NCI-H2171 treated with DMSO at 0.1 percent for 48 hours (cell line): ENCODE results near the gene ZNF594.
"Not testable (repeated sequence)": the region's sequence is repeated elsewhere in the genome, so short reads cannot be mapped to it uniquely, and the experiment has no call there.

Experiments used
- DNase-seq: peaks from one replicate; lab custom pipeline; 2025; lab: John Stamatoyannopoulos, UW

Gene ZNF594

DNA sequence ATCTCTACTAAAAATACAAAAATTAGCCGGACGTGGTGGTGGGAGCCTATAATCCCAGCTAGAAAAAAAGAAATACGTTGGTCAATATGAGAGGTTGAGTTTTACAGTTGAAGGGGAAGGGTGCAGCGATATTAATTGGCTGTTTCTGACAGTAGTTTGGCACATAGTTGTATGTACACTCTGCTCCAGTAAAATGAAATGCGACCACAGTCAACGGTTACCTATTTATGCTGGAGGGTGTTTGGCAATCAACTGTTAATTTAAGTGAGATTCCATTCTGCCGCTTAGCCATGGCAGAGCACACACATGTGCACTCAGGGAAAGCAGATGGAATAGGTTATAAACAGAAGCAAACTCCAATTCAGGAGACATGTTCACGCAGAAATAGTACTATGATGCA, 9.3 kb upstream of the ZNF594 start:
- DNase-seq = no peak

DNA sequence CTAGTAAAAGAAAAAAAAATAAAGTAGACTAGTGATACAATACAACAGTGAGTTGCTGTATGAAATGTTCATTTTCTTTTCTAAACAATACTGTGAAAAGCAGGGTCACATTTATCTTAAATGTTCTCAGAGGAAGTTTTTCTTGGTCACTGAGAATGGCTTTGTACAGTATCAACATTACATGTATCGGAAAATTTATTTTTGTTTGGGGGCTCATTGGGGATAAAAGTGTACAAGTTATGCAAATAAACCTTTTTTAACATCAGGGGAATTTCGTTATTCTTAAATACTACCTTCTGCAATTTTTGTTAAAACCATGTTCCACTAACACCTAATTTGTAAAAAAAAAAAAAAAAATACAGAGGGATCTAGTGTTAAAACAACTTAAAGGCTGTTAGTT, 8.7 kb upstream of the ZNF594 start:
- DNase-seq = no peak

DNA sequence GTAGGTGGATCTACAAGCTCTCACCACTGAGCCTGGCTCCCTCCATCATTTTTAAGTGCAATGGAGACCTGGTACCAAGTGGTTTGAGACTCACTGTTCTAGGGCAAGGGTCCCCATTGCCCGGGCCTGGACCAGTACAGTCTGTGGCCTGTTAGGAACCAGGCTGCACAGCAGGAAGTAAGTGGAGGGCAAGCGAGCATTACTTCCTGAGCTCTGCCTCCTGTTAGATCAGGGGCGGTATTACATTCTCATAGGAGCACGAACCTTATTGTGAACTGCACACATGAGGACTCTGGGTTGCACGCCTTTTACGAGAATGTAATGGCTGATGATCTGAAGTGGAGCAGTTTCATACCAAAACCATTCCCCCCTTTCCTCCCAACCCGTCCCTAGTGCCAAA, 6.8 kb upstream of the ZNF594 start:
- no peak for DNase-seq

DNA sequence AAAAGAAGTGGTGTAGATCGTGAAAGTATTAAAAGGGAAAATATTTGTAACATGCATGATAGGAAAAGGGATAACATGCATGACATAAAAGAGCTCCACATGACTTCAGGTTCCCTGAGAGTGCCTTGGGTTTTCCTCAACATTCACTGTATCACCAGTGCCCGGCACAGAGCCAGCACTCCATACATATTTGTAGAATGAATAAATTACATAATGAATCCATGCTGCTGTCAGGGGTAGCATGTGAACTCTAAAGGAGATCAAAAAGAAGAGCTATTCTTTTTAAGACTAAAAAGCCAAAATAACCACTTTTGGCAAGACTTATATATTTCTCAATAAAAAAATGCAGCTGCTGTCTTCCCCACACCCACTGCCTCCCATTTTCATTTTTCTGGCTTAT, 2.7 kb upstream of the ZNF594 start:
- no peak for DNase-seq

DNA sequence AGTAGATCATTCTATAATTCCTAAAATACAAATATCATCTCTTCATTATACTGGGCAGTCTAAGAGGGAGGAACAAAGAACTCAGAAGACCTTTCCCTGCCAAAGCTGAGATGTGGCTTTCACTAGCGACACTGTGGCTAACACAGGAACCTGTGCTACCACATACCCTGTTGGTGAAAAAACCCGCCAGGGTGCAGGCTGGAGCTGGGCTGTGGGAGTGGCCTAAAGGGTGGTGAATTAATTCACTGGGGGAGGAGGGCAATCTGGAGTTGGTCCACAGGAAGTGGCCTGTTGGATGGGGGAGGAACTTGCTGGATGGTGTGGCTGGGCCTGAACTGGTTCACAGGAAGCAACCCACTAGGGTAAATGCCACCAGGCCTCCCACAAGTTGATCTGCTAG, 7.4 kb downstream of the ZNF594 start:
- no peak for DNase-seq

DNA sequence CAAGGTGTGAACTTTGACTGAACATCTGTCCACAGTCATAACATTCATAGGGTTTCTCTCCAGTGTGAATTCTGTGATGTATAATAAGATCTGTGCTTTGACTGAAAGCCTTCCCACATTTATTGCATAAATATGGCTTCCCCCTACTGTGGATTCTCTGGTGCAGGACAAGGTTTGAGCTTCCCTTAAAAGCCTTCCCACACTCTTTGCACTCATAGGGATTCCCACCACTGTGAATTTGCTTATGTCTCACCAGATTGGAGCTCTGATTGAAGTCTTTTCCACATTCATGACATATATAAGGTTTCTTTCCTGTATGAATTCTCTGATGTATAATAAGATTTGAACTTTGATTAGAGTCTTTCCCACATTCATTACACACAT, 8.3 kb downstream of the ZNF594 start:
- no peak for DNase-seq

DNA sequence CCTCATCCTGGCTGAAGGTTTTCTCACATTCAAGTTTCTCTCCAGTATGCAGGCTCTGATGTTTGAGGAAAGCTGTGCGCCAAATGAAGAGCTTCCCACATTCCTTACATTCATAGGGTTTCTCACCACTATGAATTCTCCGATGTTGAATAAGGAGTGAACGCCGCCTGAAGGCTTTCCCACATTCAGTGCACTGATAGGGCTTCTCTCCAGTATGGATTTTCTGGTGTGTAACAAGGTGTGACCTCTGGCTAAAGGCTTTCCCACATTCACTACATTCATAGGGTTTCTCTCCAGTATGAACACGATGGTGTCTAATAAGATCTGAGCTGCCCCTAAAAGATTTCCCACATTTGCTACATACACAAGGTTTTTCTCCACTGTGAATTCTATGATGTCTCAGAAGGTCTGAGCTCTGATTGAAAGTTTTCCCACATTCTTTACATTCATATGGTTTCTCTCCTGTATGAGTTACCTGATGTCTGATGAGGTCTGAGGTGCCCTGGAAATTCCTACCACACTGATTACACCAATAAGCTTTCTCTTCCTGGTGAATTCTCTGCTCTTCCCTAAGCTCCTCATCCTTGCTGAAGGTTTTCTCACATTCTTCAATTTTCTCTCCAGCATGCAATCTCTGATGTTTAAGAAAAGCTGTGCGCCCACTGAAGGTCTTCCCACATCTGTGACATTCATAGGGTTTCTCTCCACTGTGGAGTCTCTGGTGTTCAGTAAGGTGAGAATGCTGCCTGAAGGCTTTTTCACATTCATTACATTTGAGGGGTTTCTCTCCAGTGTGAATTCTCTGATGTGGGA, 8.9 kb downstream of the ZNF594 start:
- no peak for DNase-seq

DNA sequence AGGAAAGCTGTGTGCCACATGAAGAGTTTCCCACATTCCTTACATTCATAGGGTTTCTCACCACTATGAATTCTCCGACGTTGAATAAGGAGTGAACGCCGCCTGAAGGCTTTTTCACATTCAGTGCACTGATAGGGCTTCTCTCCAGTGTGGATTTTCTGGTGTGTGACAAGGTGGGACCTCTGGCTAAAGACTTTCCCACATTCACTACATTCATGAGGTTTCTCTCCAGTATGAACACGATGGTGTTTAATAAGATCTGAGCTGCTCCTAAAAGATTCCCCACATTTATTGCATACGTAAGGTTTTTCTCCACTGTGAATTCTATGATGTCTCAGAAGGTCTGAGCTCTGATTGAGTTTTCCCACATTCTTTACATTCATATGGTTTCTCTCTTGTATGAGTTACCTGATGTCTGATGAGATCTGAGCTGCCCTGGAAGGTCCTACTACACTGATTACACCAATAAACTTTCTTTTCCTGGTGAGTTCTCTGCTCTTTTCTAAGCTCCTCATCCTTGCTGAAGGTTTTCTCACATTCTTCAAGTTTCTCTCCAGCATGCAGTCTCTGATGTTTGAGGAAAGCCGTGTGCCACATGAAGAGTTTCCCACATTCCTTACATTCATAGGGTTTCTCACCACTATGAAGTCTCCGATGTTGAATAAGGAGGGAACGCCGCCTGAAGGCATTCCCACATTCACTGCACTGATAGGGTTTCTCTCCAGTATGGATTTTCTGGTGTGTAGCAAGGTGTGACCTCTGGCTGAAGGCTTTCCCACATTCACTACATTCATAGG, 10.0 kb downstream of the ZNF594 start:
- no peak for DNase-seq

DNA sequence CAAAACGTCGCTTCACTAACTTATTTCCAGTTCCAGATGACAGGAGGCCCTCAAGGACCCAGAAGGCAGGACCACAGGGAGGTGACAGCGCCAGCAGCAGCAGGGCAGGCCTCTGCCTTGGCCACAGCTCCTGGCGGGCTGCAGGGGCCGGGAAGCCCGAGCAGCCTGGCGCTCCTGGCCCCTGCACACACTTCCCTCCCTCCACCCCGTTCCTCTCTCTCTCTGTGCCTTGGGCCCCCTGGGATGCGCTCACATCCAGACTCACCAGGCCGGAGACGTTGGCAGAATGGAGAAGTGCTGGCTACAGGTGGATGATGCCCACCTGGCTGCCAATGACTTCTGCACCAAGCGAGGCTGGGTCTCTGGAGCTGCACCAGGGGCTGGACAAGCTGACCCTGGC, 12.7 kb downstream of the ZNF594 start:
- no peak for DNase-seq

DNA sequence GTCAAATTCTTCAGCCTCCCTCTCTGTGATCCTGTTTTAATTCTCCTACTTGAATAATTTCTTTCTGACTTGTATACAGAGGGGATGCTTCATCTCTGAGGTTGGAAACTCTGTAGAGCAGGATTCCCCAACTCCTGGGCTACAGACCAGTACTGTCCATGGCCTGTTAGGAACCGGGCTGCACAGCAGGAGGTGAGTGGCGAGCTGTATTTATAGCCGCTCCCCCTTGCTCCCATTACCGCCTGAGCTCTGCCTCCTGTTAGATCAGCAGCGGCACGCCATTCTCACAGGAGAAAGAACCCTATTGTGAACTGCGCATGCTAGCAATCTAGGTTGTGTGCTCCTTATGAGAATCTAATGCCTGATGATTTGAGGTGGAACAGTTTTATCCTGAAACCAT, 16.6 kb downstream of the ZNF594 start:
- DNase-seq = not testable (repeated sequence)

DNA sequence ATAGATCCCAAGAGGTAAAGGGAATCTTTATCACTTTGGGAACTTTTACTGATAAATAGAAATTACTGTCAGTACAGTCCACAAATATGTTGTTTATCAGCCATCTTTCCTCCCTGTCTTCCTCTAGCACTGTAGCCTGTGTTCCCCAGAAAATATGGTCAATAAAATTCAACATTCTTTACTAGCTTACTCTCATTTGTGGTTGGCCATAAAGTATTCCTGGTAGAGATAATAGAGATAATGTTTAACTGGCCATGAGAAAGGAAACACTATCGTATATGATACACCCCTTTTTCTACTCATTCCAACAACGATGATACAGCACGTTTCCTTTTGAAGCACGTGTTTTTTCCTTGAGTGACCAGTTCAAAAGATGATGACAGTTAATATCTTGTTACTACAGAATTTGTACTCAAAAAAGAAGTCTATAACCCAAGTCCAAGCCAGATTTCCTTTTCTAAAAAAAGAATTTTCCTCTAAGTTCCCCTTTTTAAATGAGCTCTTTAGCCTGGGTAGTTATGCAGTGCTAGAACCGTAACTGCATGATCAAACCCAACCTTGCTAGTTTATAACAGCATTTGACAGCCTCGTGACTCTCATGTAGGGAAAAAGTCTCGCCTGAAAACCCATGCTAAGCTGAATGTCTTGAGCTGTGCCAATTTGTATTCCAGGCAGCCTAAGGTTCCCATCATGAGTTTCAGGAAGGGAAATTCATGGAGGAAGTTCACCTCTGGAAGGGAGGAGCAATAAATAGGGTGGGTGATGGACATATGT, 25.7 kb downstream of the ZNF594 start:
- not testable (repeated sequence) for DNase-seq

DNA sequence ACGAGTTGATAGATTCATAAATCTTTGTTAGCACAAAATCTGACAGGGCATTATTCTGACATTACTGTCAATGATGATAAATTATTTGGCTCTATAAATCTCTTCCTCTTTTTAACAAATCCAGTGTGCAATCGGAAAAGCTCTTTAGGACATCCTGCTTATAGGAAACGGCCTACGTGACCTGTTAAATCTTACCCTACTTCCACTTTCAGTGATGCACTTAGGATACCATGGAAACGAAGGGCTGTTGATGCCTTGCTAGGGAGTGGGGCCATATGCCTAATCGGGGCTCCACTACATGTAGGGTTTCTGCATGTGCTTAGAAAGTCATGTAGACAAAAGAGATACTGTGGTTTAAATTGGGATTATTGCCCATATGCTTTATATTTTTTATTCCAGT, 27.2 kb downstream of the ZNF594 start:
- no peak for DNase-seq

DNA sequence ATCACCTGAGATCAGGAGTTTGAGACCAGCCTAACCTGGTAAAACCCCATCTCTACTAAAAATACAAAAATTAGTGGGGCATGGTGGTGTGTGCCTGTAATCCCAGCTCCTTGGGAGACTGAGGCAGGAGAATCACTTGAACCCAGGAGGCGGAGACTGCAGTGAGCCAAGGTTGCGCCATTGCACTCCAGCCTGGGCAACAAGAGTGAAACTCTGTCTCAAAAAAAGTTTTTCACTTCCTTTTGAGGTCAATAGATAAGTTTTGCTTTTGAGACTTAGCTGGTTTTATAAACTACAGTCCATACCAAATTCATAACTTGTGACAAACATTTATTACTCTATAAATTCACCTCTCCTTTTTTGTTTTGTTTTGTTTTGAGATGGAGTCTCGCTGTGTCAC, 29.9 kb downstream of the ZNF594 start:
- DNase-seq = not testable (repeated sequence)

DNA sequence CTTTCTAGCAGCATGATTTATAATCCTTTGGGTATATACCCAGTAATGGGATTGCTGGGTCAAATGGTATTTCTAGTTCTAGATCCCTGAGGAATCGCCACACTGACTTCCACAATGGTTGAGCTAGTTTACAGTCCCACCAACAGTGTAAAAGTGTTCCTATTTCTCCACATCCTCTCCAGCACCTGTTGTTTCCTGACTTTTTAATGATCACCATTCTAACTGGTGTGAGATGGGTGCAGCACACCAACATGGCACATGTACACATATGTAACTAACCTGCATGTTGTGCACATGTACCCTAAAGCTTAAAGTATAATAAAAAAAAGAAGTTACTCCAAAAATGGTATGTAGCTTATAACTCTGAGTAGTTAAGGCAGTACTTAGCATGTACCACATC, 31.0 kb downstream of the ZNF594 start:
- not testable (repeated sequence) for DNase-seq

DNA sequence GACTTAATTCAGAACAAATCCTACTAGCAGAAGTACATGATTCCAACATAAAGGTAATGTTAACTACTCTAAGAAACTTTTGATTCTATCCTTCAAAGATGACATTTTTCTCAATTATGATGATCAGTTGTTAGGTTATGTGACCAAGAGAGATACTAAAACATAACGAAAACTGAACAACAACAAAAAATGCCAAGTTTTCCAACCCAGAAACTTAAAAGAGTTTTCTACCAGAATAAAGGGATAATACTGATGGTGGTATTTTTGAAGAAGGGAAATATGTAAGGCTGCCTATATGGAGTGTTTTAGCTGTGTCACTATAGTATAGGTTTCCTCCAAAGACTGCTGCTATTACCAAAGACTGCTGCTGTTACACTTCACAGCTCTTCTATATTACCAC, 45.5 kb downstream of the ZNF594 start:
- not testable (repeated sequence) for DNase-seq

DNA sequence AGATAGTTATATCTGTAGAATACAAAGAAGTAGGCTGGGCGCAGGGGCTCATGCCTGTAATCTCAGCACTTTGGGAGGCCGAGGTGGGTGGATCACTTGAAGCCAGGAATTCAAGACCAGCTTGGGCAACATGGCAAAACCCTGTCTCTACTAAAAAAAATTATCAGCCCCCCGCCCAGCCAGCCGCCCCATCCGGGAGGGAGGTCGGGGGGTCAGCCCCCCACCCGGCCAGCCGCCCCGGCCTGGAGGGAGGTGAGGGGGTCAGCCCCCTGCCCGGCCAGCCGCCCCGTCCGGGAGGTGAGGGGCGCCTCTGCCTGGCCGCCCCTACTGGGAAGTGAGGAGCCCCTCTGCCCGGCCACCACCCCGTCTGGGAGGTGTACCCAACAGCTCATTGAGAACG, 48.8 kb downstream of the ZNF594 start:
- DNase-seq = not testable (repeated sequence)

DNA sequence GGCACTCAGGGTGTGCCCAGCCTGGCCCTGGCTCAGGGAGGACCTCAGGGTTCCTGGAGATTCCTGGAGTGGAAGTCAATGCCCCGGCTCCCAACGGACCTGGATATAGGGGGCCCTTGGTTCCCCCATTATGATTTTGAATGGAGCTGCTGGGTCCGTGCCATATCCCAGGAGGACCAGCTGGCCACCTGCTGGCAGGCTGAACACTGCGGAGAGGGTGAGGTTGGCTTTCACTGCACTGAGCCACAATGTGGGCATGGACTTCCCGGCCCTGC, 52.3 kb downstream of the ZNF594 start:
- DNase-seq = no peak

DNA sequence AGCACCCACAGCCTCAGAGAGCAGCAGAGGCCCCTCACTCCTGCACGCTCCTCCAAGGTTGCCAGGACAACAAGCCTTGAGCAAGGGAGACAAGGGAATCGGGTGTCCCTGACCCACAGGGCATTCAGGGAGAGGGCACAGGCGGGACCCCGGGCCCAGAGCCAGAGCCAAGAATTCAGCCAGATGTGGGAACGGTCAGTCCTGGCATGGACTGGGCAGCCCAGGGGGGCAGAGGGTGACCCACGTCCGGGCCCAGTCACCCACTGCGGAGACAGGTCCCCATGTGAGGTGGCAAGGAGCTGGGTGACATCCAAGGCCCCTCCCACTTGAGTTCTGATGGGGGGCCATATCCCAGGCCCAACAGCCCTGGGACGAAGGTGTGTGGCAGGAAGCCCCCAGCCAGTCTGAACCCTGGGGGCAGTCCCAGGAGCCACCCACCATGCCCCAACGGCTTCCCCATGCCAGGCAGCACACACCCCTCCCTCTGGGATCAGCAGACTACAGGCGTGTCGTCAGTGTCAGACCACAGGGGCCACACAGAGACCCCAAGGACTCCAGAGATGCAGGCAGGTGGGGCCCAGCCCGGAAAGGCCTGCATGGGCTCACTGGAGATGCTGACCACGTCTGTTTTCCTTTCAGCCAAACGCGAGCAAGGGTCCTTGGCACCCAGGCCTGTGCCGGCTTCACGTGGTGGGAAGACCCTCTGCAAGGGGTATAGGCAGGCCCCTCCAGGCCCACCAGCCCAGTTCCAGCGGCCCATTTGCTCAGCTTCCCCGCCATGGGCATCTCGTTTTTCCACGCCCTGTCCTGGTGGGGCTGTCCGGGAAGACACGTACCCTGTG, 52.8 kb downstream of the ZNF594 start:
- DNase-seq = no peak

DNA sequence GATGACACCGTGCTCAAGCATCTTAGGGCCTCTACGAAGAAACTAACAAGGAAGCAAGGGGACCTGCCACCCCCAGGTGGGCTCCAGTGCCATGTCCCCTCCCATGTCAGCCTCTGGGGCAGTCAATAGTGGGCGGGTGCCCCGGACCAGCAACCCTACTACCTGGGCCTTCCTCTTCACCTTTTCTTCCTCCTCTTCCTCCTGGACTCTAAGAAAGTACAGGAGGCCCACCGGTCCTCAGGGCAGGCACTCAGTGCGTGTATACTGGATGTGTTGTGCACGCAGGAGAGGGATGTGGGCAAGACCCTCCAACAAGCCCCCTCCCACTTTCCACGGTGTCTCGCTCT, 53.5 kb downstream of the ZNF594 start:
- DNase-seq = not testable (repeated sequence)

DNA sequence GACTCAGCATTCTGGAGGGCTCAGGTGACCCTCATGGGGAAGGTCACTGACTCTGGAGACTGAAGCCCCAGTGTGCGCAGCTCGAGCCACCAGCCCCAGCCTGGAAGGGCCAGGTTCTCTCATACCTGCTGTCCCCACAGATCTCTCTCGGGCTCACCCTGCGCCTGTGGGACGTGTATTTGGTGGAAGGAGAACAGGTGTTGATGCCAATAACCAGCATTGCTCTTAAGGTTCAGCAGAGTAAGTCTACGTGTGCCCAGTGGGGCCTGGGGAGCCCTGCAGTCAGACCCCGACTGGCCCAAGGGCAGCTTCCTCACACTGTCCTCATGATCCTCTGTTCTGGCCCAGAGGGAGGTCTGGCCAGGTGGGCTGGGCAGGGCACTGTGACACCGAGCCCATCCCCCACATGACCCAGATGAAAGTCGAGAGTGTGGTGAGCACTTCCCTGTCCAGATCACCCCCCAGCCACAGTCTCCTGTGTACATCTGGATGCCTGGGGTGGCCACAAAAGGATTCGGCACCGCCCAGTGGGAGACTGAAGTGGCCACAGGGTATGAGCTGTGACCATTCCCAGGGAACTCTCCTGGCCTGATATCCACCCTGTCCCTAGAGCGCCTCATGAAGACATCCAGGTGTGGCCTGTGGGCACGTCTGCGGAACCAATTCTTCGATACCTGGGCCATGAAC, 54.0 kb downstream of the ZNF594 start:
- DNase-seq = not testable (repeated sequence)

DNA sequence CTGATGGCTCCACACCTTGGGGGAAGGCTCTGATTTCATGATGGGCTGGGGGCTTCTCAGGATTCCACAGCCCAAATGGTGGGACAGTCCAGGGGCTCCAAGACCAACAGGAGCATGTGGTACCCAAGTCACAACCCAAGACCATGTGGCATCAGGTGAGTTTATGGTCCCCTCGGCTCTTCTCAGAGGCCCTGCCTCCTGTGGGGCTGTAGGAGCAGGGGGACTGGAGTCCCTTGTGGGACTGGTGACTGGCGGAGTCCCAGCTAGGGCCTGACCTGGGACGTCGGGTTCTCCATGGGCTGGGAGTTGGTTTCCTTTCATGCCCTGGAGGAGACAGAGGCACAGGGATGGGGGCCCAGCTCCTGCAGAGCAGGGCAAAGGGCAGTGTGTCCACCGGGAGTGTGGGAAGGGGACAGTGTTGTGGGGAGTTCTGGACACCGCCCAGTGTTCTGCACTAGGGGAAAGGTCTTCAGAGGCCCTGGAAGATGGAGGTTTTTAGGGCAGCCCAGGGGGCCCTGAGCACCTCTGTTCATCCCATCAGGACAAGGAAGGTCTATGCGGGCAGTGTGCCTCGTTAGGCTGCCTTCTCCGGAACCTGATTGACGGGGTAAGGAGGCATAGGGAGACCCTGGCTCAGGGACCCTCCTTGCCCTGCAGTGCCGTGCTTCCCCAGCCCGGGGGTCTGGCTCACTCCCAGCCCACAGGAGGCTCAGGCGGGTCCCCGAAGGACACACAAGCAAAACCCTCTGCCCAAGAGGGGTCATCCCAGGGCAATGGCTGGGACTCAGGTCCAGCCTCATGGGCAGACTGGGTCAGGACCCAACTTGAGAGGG, 54.9 kb downstream of the ZNF594 start:
- not testable (repeated sequence) for DNase-seq
